H1 (cell line): ENCODE results near the gene HPRT1. TPM values are rescaled to one million over a fixed set of nuclear protein-coding genes. Genes with fewer than 3 reads are reported as not detected.

Experiments
- CTCF ChIA-PET: fragments of 300-600 bp; sonication (Branson Sonifier 250); formaldehyde crosslinking; loops from one replicate; lab custom pipeline; 2021; ENCODE audit not compliant: partially characterized antibody; lab: Charles Lee
- POLR2A ChIA-PET: fragments of 300-600 bp; sonication (Branson Sonifier 250); formaldehyde crosslinking; loops from one replicate; lab custom pipeline; 2021; ENCODE audit warnings: inconsistent platforms; ENCODE audit not compliant: partially characterized antibody; lab: Charles Lee
- DNase-seq, 2 experiments: peaks; one replicate each; pipeline versions ENCODE4 v3.0.0 to v3.0.0-alpha.2; 2010 to 2022; ENCODE audit warnings: low spot score in 2 of 2, low read depth in 1 of 2, mixed read lengths in 1 of 2
- FAIRE-seq: peaks from 2 replicates; lab custom pipeline; 2011; peaks lifted over from hg19 to GRCh38; lab: Jason Lieb, UNC
- H2AFZ ChIP-seq: 2 replicates; pipeline ENCODE4 v1.8.1; 2012; ENCODE audit warnings: low read length, inconsistent platforms
- H2AK5ac ChIP-seq: 2 replicates; pipeline ENCODE4 v1.6.1; 2013; ENCODE audit warnings: low read depth, low read length
- H2BK120ac ChIP-seq: replicated peaks from 2 replicates; pipeline ENCODE3; 2013; ENCODE audit warnings: low read depth, low read length, inconsistent platforms
- H2BK12ac ChIP-seq: 2 replicates; pipeline ENCODE4 v1.6.1; 2013; ENCODE audit warnings: low read depth, low read length
- H2BK15ac ChIP-seq: 2 replicates; pipeline ENCODE4 v1.6.1; 2013; ENCODE audit warnings: low read length
- H2BK20ac ChIP-seq: 2 replicates; pipeline ENCODE4 v1.6.1; 2013; ENCODE audit warnings: low read length
- H2BK5ac ChIP-seq: 2 replicates; pipeline ENCODE4 v1.6.1; 2013; ENCODE audit warnings: low read depth, low read length
- H3K14ac ChIP-seq: 2 replicates; pipeline ENCODE4 v1.6.1; 2013; ENCODE audit warnings: inconsistent platforms; ENCODE audit not compliant: insufficient read length
- H3K18ac ChIP-seq: 2 replicates; pipeline ENCODE4 v1.6.1; 2013; ENCODE audit warnings: low read length; ENCODE audit errors: extremely low read depth
- H3K23ac ChIP-seq: 2 replicates; pipeline ENCODE4 v1.6.1; 2013; ENCODE audit warnings: inconsistent platforms; ENCODE audit not compliant: insufficient read length
- H3K23me2 ChIP-seq: 2 replicates; pipeline ENCODE4 v1.6.1; 2013; ENCODE audit warnings: low read depth, low read length
- H3K27ac ChIP-seq: 2 replicates; pipeline ENCODE4 v1.6.1; 2011; ENCODE audit warnings: low read depth, low read length, inconsistent platforms
- H3K27me3 ChIP-seq, 4 experiments: replicated peaks in 1 of 4; 1 replicate in 1 of 4; 2 replicates in 3 of 4; pipeline versions ENCODE4 v1.6.1 to v1.8.1; 2011 to 2013; ENCODE audit warnings: low read length in 3 of 4, mild to moderate bottlenecking in 3 of 4, inconsistent platforms in 2 of 4, mixed read lengths in 2 of 4, moderate library complexity in 1 of 4; ENCODE audit not compliant: control insufficient read depth in 3 of 4, insufficient read depth in 3 of 4; ENCODE audit errors: extremely low read depth in 1 of 4
- H3K36me3 ChIP-seq, 4 experiments: 2 replicates each; pipeline versions ENCODE4 v1.6.1 to v1.8.1; 2011 to 2013; ENCODE audit warnings: mild to moderate bottlenecking in 4 of 4, low read length in 3 of 4, moderate library complexity in 2 of 4, control low read depth in 1 of 4, inconsistent platforms in 1 of 4; ENCODE audit not compliant: insufficient read depth in 4 of 4, control insufficient read depth in 2 of 4
- H3K4ac ChIP-seq: replicated peaks from 2 replicates; pipeline ENCODE3; 2013; ENCODE audit warnings: low read length, low read depth, mixed read lengths, inconsistent platforms; ENCODE audit not compliant: insufficient read length
- H3K4me1 ChIP-seq, 4 experiments: replicated peaks in 1 of 4; 1 replicate in 1 of 4; 2 replicates in 3 of 4; pipeline versions ENCODE4 v1.6.1 to v1.8.1; 2011 to 2013; ENCODE audit warnings: low read length in 3 of 4, inconsistent platforms in 2 of 4, mixed read lengths in 1 of 4; ENCODE audit not compliant: insufficient read depth in 4 of 4, control insufficient read depth in 3 of 4
- H3K4me2 ChIP-seq, 2 experiments: 2 replicates each; pipeline versions ENCODE4 v1.6.1 to v1.8.1; 2011 to 2013; ENCODE audit warnings: low read depth in 2 of 2, low read length in 2 of 2, control low read depth in 1 of 2, inconsistent platforms in 1 of 2, mild to moderate bottlenecking in 1 of 2; ENCODE audit not compliant: insufficient read depth in 1 of 2
- H3K4me3 ChIP-seq, 4 experiments: fragments of 200-600, 300-600 bp in 1 of 4; sonication (generic), shearing (Covaris generic), sonication (Bioruptor Twin) in 1 of 4; 2 replicates each; pipeline versions ENCODE4 v1.5.1 to v1.8.1; 2011 to 2016; ENCODE audit warnings: low read length in 4 of 4, low read depth in 3 of 4, control low read depth in 2 of 4, inconsistent platforms in 2 of 4, mild to moderate bottlenecking in 2 of 4, mixed read lengths in 1 of 4, moderate library complexity in 1 of 4; ENCODE audit not compliant: insufficient read depth in 2 of 4; ENCODE audit errors: extremely low read depth in 1 of 4
- H3K56ac ChIP-seq: replicated peaks from 2 replicates; pipeline ENCODE3; 2013; ENCODE audit warnings: low read depth, mild to moderate bottlenecking, mixed read lengths, low read length, inconsistent platforms; ENCODE audit not compliant: insufficient read length
- H3K79me1 ChIP-seq: 2 replicates; pipeline ENCODE4 v1.6.1; 2013; ENCODE audit warnings: low read depth, low read length, control low read depth
- H3K79me2 ChIP-seq, 2 experiments: 2 replicates each; pipeline versions ENCODE4 v1.6.1 to v1.8.1; 2012 to 2013; ENCODE audit warnings: low read length in 2 of 2, mild to moderate bottlenecking in 2 of 2, inconsistent platforms in 1 of 2; ENCODE audit not compliant: insufficient read depth in 2 of 2, control insufficient read depth in 1 of 2
- H3K9ac ChIP-seq, 4 experiments: replicated peaks in 1 of 4; 1 replicate in 1 of 4; 2 replicates in 3 of 4; pipeline versions ENCODE4 v1.6.1 to v1.8.1; 2011 to 2013; ENCODE audit warnings: low read depth in 3 of 4, low read length in 3 of 4, control low read depth in 2 of 4, mild to moderate bottlenecking in 2 of 4, moderate library complexity in 2 of 4, inconsistent platforms in 1 of 4; ENCODE audit errors: extremely low read depth in 1 of 4
- H3K9me3 ChIP-seq, 2 experiments: 2 replicates each; pipeline versions ENCODE4 v1.6.1 to v1.8.1; 2012 to 2013; ENCODE audit warnings: mild to moderate bottlenecking in 2 of 2, moderate library complexity in 2 of 2, control low read depth in 1 of 2, inconsistent platforms in 1 of 2, low read depth in 1 of 2, low read length in 1 of 2, mixed read lengths in 1 of 2; ENCODE audit not compliant: insufficient read depth in 2 of 2
- H4K20me1 ChIP-seq, 2 experiments: replicated peaks in 1 of 2; 2 replicates each; pipeline versions ENCODE3 to v1.8.1; 2011 to 2013; ENCODE audit warnings: inconsistent platforms in 2 of 2, low read length in 2 of 2, mild to moderate bottlenecking in 1 of 2; ENCODE audit not compliant: insufficient read depth in 2 of 2, control insufficient read depth in 1 of 2
- H4K5ac ChIP-seq: 2 replicates; pipeline ENCODE4 v1.6.1; 2013; ENCODE audit warnings: low read length, low read depth, mixed read lengths, inconsistent platforms; ENCODE audit not compliant: insufficient read length
- H4K8ac ChIP-seq: 2 replicates; pipeline ENCODE4 v1.8.0; 2013; ENCODE audit warnings: mild to moderate bottlenecking, moderate library complexity, low read length, inconsistent platforms; ENCODE audit not compliant: insufficient read depth; ENCODE audit errors: extremely low read depth
- H4K91ac ChIP-seq: replicated peaks from 2 replicates; pipeline ENCODE3; 2013; ENCODE audit warnings: low read length, mixed read lengths, inconsistent platforms; ENCODE audit not compliant: insufficient read length
- CHD1 ChIP-seq: IDR thresholded peaks from 2 replicates; pipeline ENCODE4 v1.6.1; 2012; ENCODE audit warnings: low read depth, low read length, improper control_type of control experiment
- EZH2 ChIP-seq: fragments of 200-600 bp; sonication (generic); IDR thresholded peaks from 2 replicates; pipeline ENCODE4 v1.7.1; 2012; ENCODE audit warnings: low read depth, mild to moderate bottlenecking, moderate library complexity, low read length, inconsistent platforms; ENCODE audit not compliant: severe bottlenecking
- SIN3A ChIP-seq, 2 experiments: IDR thresholded peaks in 1 of 2; conservative IDR thresholded peaks in 1 of 2; 2 replicates each; pipeline ENCODE4 v1.6.1; 2011 to 2012; ENCODE audit warnings: low read length in 2 of 2, improper control_type of control experiment in 1 of 2, low read depth in 1 of 2, mild to moderate bottlenecking in 1 of 2
- TEAD4 ChIP-seq: IDR thresholded peaks from 2 replicates; pipeline ENCODE4 v1.6.1; 2012; ENCODE audit warnings: low read depth, low read length, inconsistent platforms, mixed read lengths
- WGBS, 2 experiments: shearing (Covaris generic) in 1 of 2; methylation state at CpG; one replicate each; pipeline versions ENCODE4 v1.1.6 to v1.1.7; 2013 to 2015; ENCODE audit warnings: low lambda C conversion rate in 2 of 2, mixed read lengths in 2 of 2, inconsistent platforms in 1 of 2, low coverage in 1 of 2, missing lambda C conversion rate in 1 of 2; ENCODE audit not compliant: insufficient replicate concordance in 2 of 2, insufficient coverage in 1 of 2, insufficient read length in 1 of 2; ENCODE audit errors: extremely low coverage in 1 of 2, missing lambda C conversion rate in 1 of 2; 5-methylcytosine and 5-hydroxymethylcytosine counted together
- polyA plus RNA-seq, 7 experiments: library from polyadenylated mRNA; depleted of rRNA in 3 of 7; stranded (reverse) in 5 of 7; unstranded in 2 of 7; fragments of >200 nt in 5 of 7; fragments of 200-250 nt in 2 of 7; gene quantifications; 1 replicate in 5 of 7; 2 replicates in 1 of 7; 4 replicates in 1 of 7; pipeline versions ENCODE4 v1.2.1 to v1.2.3, GENCODE V29; 2011 to 2013; ENCODE audit warnings: missing spikeins in 2 of 7, mixed read lengths in 2 of 7
- total RNA-seq: library from RNA; stranded (reverse); fragmentation: NEBNext Ultra II Directional; extraction: Animal tissue kit (Norgen Biotek cat#: 25700); gene quantifications from 2 replicates; pipeline ENCODE4 v1.2.1, GENCODE V29; 2021

HPRT1 gene
- total and polyA plus RNA-seq, 2 of the 8 experiments (the other 6 are each of a cell fraction or from before 2014, with no cell fraction given), result 16.9 to 49.5 TPM

GRCh38 chrX:134513091-134513490 is 53.1 kb downstream of the HPRT1 start:
- ChIA-PET CTCF (interaction anchor here (0.6 kb wide), 1 partner anchor 322 kb away, joined by 4 read pairs; no protein-coding TSS in a partner anchor), POLR2A (no interaction called here)
- Histone ChIP-seq H2BK120ac (no peak overlapping the region), H2AK5ac (no peak overlapping the region), H3K18ac (no peak overlapping the region), H4K8ac (no peak overlapping the region), H3K4me1 (peaks cover 0 to 3% (median 0%) of the 10 kb centered on the region in 4 experiments; a peak in 1 of 7 replicates), H3K36me3 (no peaks in the 10 kb centered on the region), H2BK5ac (no peak overlapping the region), H4K20me1 (no peaks in the 10 kb centered on the region), H2BK15ac (no peak overlapping the region), H3K4me2 (no peak overlapping the region), H3K14ac (no peak overlapping the region), H3K79me1 (no peaks in the 10 kb centered on the region), H3K4ac (no peak overlapping the region), H3K23me2 (no peaks in the 10 kb centered on the region), H3K9me3 (no peaks in the 10 kb centered on the region), H3K27me3 (no peaks in the 10 kb centered on the region), H3K9ac (no peak overlapping the region), H3K79me2 (no peaks in the 10 kb centered on the region), H4K5ac (no peak overlapping the region), H3K56ac (no peak overlapping the region), H2BK20ac (no peak overlapping the region), H3K27ac (no peak overlapping the region), H4K91ac (no peak overlapping the region), H2BK12ac (no peak overlapping the region), H3K23ac (no peak overlapping the region), H3K4me3 (no peak overlapping the region), H2AFZ (no peak overlapping the region)
- FAIRE-seq (no peak), DNase-seq (no peak)
- TF ChIP-seq SIN3A (conservative IDR thresholded peaks at IDR 0.05 in 1 of 2, IDR thresholded peaks at IDR 0.05 in 1 of 2; ENCODE audit: low read depth in 1 of 2, low read length in 2 of 2), result no peak
- TF ChIP-seq CHD1, result no peak
- TF ChIP-seq EZH2, result no peak
- TF ChIP-seq TEAD4, result no peak
- 97% methylated on average over 3 of the region's 3 CpGs; no CpG with 5 or more reads in 1 of the 2 experiments for WGBS, 2 experiments
